Right lobe of liver (tissue), 4 donors: Measurements from ENCODE around the gene TMEM130.

Experiments
- POLR2A ChIP-seq: fragments of 450-650 bp; IDR thresholded peaks from one replicate; pipeline ENCODE4 v1.6.1; 2017; ENCODE audit warnings: antibody characterized with exemption, mild to moderate bottlenecking
- TF ChIP-seq, protein P1 (sequence below), 4 donors: fragments of 200-600 bp in 3 of 4; fragments of 450-650 bp in 1 of 4; IDR thresholded peaks; one replicate each; pipeline versions ENCODE4 v1.5.1 to v1.8.0; 2016 to 2022; ENCODE audit warnings: antibody characterized with exemption in 4 of 4, mild to moderate bottlenecking in 2 of 4
- donor health status: DM: no; HTN: no; CAD: no.
- donor health status: DM: no; HTN: no; CAD: no.
- donor health status: DM: no; HTN: yes; CAD: no.

DNA sequence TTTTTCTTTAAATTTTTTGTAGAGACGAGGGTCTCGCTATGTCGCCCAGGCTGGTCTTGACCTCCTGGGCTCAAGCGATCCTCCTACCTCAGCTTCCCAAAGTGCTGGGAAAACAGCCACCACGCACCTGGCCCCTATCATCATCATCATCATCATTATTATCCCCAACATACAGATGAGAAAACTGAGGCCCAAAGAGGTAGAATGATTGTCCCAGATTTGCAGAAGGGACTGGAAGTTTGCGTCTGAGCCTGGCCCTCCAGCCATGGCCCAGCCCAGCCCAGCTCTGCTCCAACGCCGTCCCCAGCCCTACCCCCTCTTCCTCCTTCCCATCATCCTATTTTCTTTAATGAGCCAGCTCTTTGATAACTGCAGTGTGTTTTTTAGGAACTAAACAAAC, 34.9 kb downstream of the TMEM130 start:
- no peak for TF ChIP-seq POLR2A
- TF ChIP-seq, protein P1, sequence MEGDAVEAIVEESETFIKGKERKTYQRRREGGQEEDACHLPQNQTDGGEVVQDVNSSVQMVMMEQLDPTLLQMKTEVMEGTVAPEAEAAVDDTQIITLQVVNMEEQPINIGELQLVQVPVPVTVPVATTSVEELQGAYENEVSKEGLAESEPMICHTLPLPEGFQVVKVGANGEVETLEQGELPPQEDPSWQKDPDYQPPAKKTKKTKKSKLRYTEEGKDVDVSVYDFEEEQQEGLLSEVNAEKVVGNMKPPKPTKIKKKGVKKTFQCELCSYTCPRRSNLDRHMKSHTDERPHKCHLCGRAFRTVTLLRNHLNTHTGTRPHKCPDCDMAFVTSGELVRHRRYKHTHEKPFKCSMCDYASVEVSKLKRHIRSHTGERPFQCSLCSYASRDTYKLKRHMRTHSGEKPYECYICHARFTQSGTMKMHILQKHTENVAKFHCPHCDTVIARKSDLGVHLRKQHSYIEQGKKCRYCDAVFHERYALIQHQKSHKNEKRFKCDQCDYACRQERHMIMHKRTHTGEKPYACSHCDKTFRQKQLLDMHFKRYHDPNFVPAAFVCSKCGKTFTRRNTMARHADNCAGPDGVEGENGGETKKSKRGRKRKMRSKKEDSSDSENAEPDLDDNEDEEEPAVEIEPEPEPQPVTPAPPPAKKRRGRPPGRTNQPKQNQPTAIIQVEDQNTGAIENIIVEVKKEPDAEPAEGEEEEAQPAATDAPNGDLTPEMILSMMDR (IDR thresholded peaks at IDR 0.05), result no peak
